Endothelial cell of umbilical vein (primary cell): Measurements from ENCODE around the gene AFDN. TPM values are rescaled to one million over a fixed set of nuclear protein-coding genes. Genes with fewer than 3 reads are reported as not detected.

Experiments
- BruUV-seq: library from RNA; stranded (reverse); fragments of 400-500 nt; replicated peaks from 2 replicates; lab custom pipeline; 2021; lab: Mats Ljungman, UMichigan
- CTCF ChIA-PET: fragments of 300-600, 350-600 bp; sonication (Branson Sonifier 250); formaldehyde crosslinking; loops from one replicate; lab custom pipeline; 2021; ENCODE audit warnings: antibody characterized with exemption, inconsistent platforms; lab: Charles Lee
- POLR2A ChIA-PET: fragments of 300-600, 350-600 bp; sonication (Branson Sonifier 250); formaldehyde crosslinking; loops from one replicate; lab custom pipeline; 2021; ENCODE audit warnings: antibody characterized with exemption, inconsistent platforms; lab: Charles Lee
- DNase-seq: peaks from one replicate; pipeline ENCODE4 v3.0.0-alpha.2; 2011; ENCODE audit warnings: low read depth, low spot score
- FAIRE-seq: peaks from 2 replicates; lab custom pipeline; 2011; peaks lifted over from hg19 to GRCh38; lab: Jason Lieb, UNC
- H2AFZ ChIP-seq: 2 replicates; pipeline ENCODE4 v1.6.0; 2012; ENCODE audit warnings: low read depth, low read length, control low read depth, inconsistent platforms
- H3K27ac ChIP-seq: 2 replicates; pipeline ENCODE4 v1.5.1; 2011; ENCODE audit warnings: low read depth, mild to moderate bottlenecking, control low read depth, low read length, moderate library complexity; ENCODE audit not compliant: insufficient read depth
- H3K27me3 ChIP-seq, 2 experiments: 2 replicates each; pipeline versions ENCODE4 v1.6.0 to v1.6.1; 2011; ENCODE audit warnings: low read length in 2 of 2, mixed read lengths in 1 of 2; ENCODE audit not compliant: control insufficient read depth in 2 of 2, insufficient read depth in 2 of 2
- H3K36me3 ChIP-seq, 2 experiments: 2 replicates in 1 of 2; 3 replicates in 1 of 2; pipeline ENCODE4 v1.5.1; 2011; ENCODE audit warnings: low read length in 2 of 2, mild to moderate bottlenecking in 1 of 2, moderate library complexity in 1 of 2; ENCODE audit not compliant: control insufficient read depth in 2 of 2, insufficient read depth in 2 of 2; ENCODE audit errors: extremely low read depth in 1 of 2
- H3K4me1 ChIP-seq: 3 replicates; pipeline ENCODE4 v1.5.1; 2011; ENCODE audit warnings: mild to moderate bottlenecking, low read length; ENCODE audit not compliant: control insufficient read depth, insufficient read depth; ENCODE audit errors: extremely low read depth
- H3K4me2 ChIP-seq: 2 replicates; pipeline ENCODE4 v1.6.1; 2011; ENCODE audit warnings: low read length, control low read depth, mixed read lengths; ENCODE audit not compliant: insufficient read depth
- H3K4me3 ChIP-seq, 3 experiments: fragments of 200-600 bp in 1 of 3; sonication (generic), shearing (Covaris generic) in 1 of 3; replicated peaks in 1 of 3; 2 replicates each; pipeline ENCODE4 v1.5.1; 2011 to 2016; ENCODE audit warnings: control low read depth in 3 of 3, low read length in 3 of 3, mild to moderate bottlenecking in 2 of 3, inconsistent platforms in 1 of 3, low read depth in 1 of 3, moderate library complexity in 1 of 3; ENCODE audit not compliant: insufficient read depth in 1 of 3
- H3K79me2 ChIP-seq: 2 replicates; pipeline ENCODE4 v1.6.0; 2012; ENCODE audit warnings: low read length, inconsistent platforms; ENCODE audit not compliant: control insufficient read depth, insufficient read depth
- H3K9ac ChIP-seq: replicated peaks from 2 replicates; pipeline ENCODE3; 2011; ENCODE audit warnings: low read length, control low read depth; ENCODE audit not compliant: insufficient read depth; ENCODE audit errors: extremely low read depth
- H3K9me1 ChIP-seq: replicated peaks from 3 replicates; pipeline ENCODE4 v1.6.0; 2011; ENCODE audit warnings: mild to moderate bottlenecking, low read length; ENCODE audit not compliant: control insufficient read depth, insufficient read depth; ENCODE audit errors: extremely low read depth
- H3K9me3 ChIP-seq: replicated peaks from 2 replicates; pipeline ENCODE4 v1.5.1; 2012; ENCODE audit warnings: low read length, inconsistent platforms; ENCODE audit not compliant: control insufficient read depth, insufficient read depth
- H4K20me1 ChIP-seq: replicated peaks from 2 replicates; pipeline ENCODE3; 2011; ENCODE audit warnings: mild to moderate bottlenecking, low read length; ENCODE audit not compliant: control insufficient read depth, insufficient read depth; ENCODE audit errors: extremely low read depth
- CTCF ChIP-seq, 2 donors: IDR thresholded peaks; 1 replicate in 1 of 2; 2 replicates in 1 of 2; pipeline ENCODE4 v1.5.1; 2011; ENCODE audit warnings: low read length in 2 of 2, mild to moderate bottlenecking in 2 of 2, moderate library complexity in 2 of 2, control low read depth in 1 of 2, inconsistent platforms in 1 of 2, low read depth in 1 of 2; ENCODE audit not compliant: insufficient read depth in 1 of 2; ENCODE audit errors: extremely low read depth in 1 of 2
- EZH2 ChIP-seq: IDR thresholded peaks from 2 replicates; pipeline ENCODE4 v1.6.1; 2012; ENCODE audit warnings: borderline replicate concordance, low read depth, mild to moderate bottlenecking, moderate library complexity, low read length, inconsistent platforms; ENCODE audit not compliant: severe bottlenecking
- FOS ChIP-seq: IDR thresholded peaks from 2 replicates; pipeline ENCODE4 v1.6.1; 2011; ENCODE audit warnings: mild to moderate bottlenecking, low read length, moderate library complexity, borderline replicate concordance; ENCODE audit not compliant: insufficient read depth
- GATA2 ChIP-seq: IDR thresholded peaks from 2 replicates; pipeline ENCODE4 v1.7.0; 2011; ENCODE audit warnings: low read depth, mild to moderate bottlenecking, moderate library complexity, mixed read lengths, low read length; ENCODE audit not compliant: insufficient read length, insufficient read depth
- JUN ChIP-seq: IDR thresholded peaks from 2 replicates; pipeline ENCODE4 v1.6.1; 2011; ENCODE audit warnings: borderline replicate concordance, low read depth; ENCODE audit not compliant: insufficient read length, insufficient read depth
- MAX ChIP-seq: IDR thresholded peaks from 2 replicates; pipeline ENCODE4 v1.6.1; 2011; ENCODE audit not compliant: insufficient read depth, insufficient read length
- MYC ChIP-seq: IDR thresholded peaks from one replicate; pipeline ENCODE4 v1.6.1; 2011; ENCODE audit warnings: mild to moderate bottlenecking, low read depth, low read length
- POLR2A ChIP-seq: IDR thresholded peaks from 2 replicates; pipeline ENCODE4 v1.6.1; 2012; ENCODE audit warnings: low read depth, mild to moderate bottlenecking, control low read depth, low read length
- POLR2AphosphoS5 ChIP-seq: IDR thresholded peaks from 2 replicates; pipeline ENCODE4 v1.6.1; 2012; ENCODE audit warnings: low read depth, mild to moderate bottlenecking, control low read depth, low read length, moderate library complexity; ENCODE audit not compliant: insufficient read depth
- dilution Hi-C: fragments of 300-500 bp; cut with MboI; formaldehyde crosslinking; loops from one replicate; pipeline ENCODE4 v1.15.0; 2019; ENCODE audit warnings: low sequenced_read_pairs; ENCODE audit not compliant: extremely low pct_ligation_motif_present
- intact Hi-C: fragments of 100-400 bp; cut with micrococcal nuclease; formaldehyde crosslinking; loops from one replicate; pipeline ENCODE4 v1.10.0; 2022
- polyA plus RNA-seq, 4 experiments: library from polyadenylated mRNA; depleted of rRNA in 3 of 4; stranded (reverse) in 3 of 4; unstranded in 1 of 4; fragments of >200 nt; gene quantifications; 2 replicates each; pipeline versions ENCODE4 v1.2.1 to v1.2.3, GENCODE V29; 2011 to 2012; ENCODE audit warnings: missing spikeins in 1 of 4
- total RNA-seq: library from RNA; stranded (reverse); gene quantifications from 2 replicates; pipeline ENCODE4 v1.2.3, GENCODE V29; 2021

Gene AFDN
- total and polyA plus RNA-seq, 2 donors (not counting 3 experiments of a cell fraction or from before 2014, with no cell fraction given), result 31.0 to 134 TPM

DNA sequence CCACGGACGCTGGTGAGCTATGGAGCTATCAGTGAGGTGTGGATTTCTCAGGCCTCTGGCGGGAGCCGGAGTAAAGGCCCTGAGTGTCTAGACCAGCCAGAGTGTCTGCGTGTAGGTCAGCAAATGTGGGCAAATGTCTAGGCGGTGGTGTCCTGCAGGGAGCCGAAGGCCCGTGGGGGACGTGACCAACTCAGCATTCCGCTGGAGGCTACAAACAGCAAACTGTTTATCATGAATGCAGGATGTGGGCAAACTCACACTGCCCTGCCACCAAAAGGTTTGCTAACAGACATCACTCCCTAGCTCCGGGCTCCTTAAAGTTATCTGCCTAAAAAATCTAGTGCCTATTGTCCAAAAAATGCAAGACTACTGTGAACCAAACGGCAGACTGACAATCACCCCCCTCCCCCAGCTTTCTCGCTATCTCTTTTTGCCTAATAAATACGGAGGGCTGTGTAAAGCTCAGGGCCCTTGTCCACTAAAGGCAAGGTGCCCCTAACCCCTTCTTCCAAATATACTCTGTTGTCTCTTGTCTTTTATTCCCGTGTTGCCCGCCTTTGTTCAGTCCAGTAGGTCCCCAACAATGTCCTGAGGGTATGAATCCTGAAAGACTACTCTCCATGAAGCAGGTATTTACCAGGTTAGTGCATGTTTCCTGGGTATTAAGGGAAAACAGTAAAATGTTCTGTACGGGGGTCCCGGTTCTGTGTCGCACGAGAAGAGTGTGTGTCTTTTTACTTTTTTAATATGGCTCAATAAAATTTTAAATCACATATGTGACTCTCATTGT is 29.0 kb upstream of the AFDN start:
- H3K27ac ChIP-seq, result no peak overlapping the region
- H3K27me3 ChIP-seq, result peaks cover 23 to 34% of the 10 kb centered on the region in 2 experiments
- no peak overlapping the region for H3K9ac ChIP-seq
- ChIA-PET CTCF (no interaction called here), POLR2A (no interaction called here)
- H3K79me2 ChIP-seq, result no peaks in the 10 kb centered on the region
- H2AFZ ChIP-seq, result no peak overlapping the region
- no peak overlapping the region for H3K4me2 ChIP-seq
- H3K36me3 ChIP-seq, result no peaks in the 10 kb centered on the region
- no peak for DNase-seq
- no peaks in the 10 kb centered on the region for H3K4me1 ChIP-seq
- dilution Hi-C loops, result no loop called here
- H3K9me3 ChIP-seq, result no peaks in the 10 kb centered on the region
- no TSS peak for BruUV-seq
- H4K20me1 ChIP-seq, result no peaks in the 10 kb centered on the region
- no peak for FAIRE-seq
- intact Hi-C loops, result loop anchor here (10.0 kb wide), 1 partner anchor 313 kb away; no protein-coding TSS in a partner anchor
- H3K9me1 ChIP-seq, result no peaks in the 10 kb centered on the region
- TF ChIP-seq JUN (no peak), POLR2A (no peak), POLR2AphosphoS5 (no peak), EZH2 (no peak), CTCF (IDR thresholded peaks at IDR 0.05; ENCODE audit: extremely low read depth in 1 of 2, insufficient read depth in 1 of 2, low read depth in 1 of 2, low read length in 2 of 2) (no peak), GATA2 (no peak), FOS (no peak), MAX (no peak), MYC (no peak)
- H3K4me3 ChIP-seq, result no peak overlapping the region
